Lung (tissue), 12 donors: Measurements from ENCODE around the gene ACTL7B. TPM values are rescaled to one million over a fixed set of nuclear protein-coding genes. Genes with fewer than 3 reads are reported as not detected.
A peak's percentile ranks its signal among the peaks of the same experiment; 100 is the strongest.
"Not testable (repeated sequence)": the region's sequence is repeated elsewhere in the genome, so short reads cannot be mapped to it uniquely, and the experiment has no call there.

Experiments
- ATAC-seq: fragments of 200-7000 bp; cut with Tn5 transposase; one replicate; pipeline ENCODE4 v1.9.1; 2020; ENCODE audit warnings: moderate number of reproducible peaks; ENCODE audit not compliant: insufficient read depth, low FRiP score
- DNase-seq, 3 donors: peaks; one replicate each; pipeline ENCODE4 v3.0.0-alpha.2; 2013 to 2017
- H3K27ac ChIP-seq, 2 donors: one replicate each; pipeline ENCODE4 v1.5.1; 2013; ENCODE audit warnings: mild to moderate bottlenecking in 2 of 2, moderate library complexity in 2 of 2, control low read depth in 1 of 2, inconsistent platforms in 1 of 2, low read depth in 1 of 2, low read length in 1 of 2
- H3K27me3 ChIP-seq, 3 donors: one replicate each; pipeline ENCODE4 v1.5.1; 2013; ENCODE audit warnings: low read length in 2 of 3; ENCODE audit not compliant: control insufficient read depth in 3 of 3, insufficient read depth in 3 of 3
- H3K36me3 ChIP-seq, 4 donors: one replicate each; pipeline ENCODE4 v1.5.1; 2013; ENCODE audit warnings: low read length in 4 of 4, mild to moderate bottlenecking in 1 of 4, moderate library complexity in 1 of 4; ENCODE audit not compliant: control insufficient read depth in 4 of 4, insufficient read depth in 4 of 4
- H3K4me1 ChIP-seq, 5 donors: one replicate each; pipeline ENCODE4 v1.5.1; 2013; ENCODE audit warnings: low read length in 5 of 5, mild to moderate bottlenecking in 2 of 5, moderate library complexity in 1 of 5; ENCODE audit not compliant: control insufficient read depth in 5 of 5, insufficient read depth in 5 of 5
- H3K4me3 ChIP-seq: one replicate; pipeline ENCODE4 v1.5.1; 2013; ENCODE audit warnings: mild to moderate bottlenecking, control low read depth, moderate library complexity
- H3K9ac ChIP-seq, 2 donors: one replicate each; pipeline ENCODE4 v1.5.1; 2013; ENCODE audit warnings: low read length in 2 of 2, control low read depth in 1 of 2; ENCODE audit not compliant: insufficient read depth in 1 of 2
- H3K9me3 ChIP-seq, 4 donors: one replicate each; pipeline ENCODE4 v1.5.1; 2013; ENCODE audit warnings: low read length in 3 of 4, mild to moderate bottlenecking in 1 of 4, moderate library complexity in 1 of 4; ENCODE audit not compliant: control insufficient read depth in 4 of 4, insufficient read depth in 3 of 4
- CTCF ChIP-seq: IDR thresholded peaks from 2 replicates; pipeline ENCODE4 v1.5.1; 2012; ENCODE audit warnings: mild to moderate bottlenecking; ENCODE audit errors: control extremely low read depth, extremely low read depth
- WGBS, 2 donors: extraction: QIAGEN DNeasy Blood & Tissue Kit; methylation state at CpG; one replicate each; pipeline ENCODE4 v1.1.7; 2013; 5-methylcytosine and 5-hydroxymethylcytosine counted together
- polyA plus RNA-seq, 2 donors: library from polyadenylated mRNA; stranded (reverse); fragments of 200-250 nt; gene quantifications; one replicate each; pipeline ENCODE4 v1.2.1, GENCODE V29; 2013
- total RNA-seq, 2 donors: library from RNA; depleted of rRNA in 1 of 2; stranded (reverse); fragments of >200 nt in 1 of 2; gene quantifications; one replicate each; pipeline ENCODE4 v1.2.1, GENCODE V29; 2014 to 2021
- donor health status: control.
- donor health status: control.
- donor health status: Bipolar disorder and iron deficiency.
- donor health status: healthy.
- donor health status: DM: yes; HTN: yes; CAD: no.

Gene ACTL7B
- total and polyA plus RNA-seq, 4 donors: not detected

DNA sequence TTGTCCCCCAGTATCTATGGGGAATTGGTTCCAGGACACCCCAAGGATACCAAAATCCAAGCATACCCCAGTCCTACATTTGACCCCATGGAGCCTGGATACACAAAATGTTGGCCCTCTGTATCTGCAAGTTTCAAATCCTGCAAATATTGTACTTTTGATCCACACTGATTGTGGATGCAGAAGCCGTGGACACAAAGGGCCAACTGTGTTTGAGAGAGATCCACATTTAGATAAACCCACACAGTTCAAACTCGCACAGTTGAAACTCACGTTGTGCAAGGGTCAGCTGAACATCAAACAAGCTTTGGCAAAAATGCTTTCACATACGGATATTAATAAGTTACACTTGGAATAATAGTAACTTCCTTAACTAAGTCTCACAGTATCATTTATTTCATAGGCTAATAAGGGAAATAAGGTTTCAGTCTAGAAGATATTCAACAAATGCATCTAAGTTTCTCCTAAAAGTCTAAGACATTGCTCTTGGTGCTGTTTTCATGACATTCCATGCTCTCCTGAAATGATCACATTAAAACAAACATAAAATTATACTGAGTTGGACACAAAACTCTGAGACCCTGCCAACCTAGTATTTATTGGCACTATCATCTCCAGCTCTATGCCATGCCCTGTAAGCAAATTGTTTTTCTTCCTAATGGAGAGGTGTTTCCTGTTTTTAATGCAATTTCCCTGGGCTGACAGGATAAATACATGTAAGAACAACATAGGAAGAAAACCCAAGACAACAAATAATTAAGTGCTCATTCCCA is 38.6 kb upstream of the ACTL7B start:
- no peaks in the 10 kb centered on the region for H3K27me3 ChIP-seq
- 85 to 93% methylated on average over 4 of the region's 4 CpGs for WGBS, 2 donors
- H3K4me3 ChIP-seq: no peak overlapping the region
- no peaks in the 10 kb centered on the region for H3K9me3 ChIP-seq
- no peaks in the 10 kb centered on the region for H3K4me1 ChIP-seq
- TF ChIP-seq CTCF: no peak
- H3K27ac ChIP-seq: no peak overlapping the region
- no peak for ATAC-seq
- no peak overlapping the region for H3K9ac ChIP-seq
- peaks cover 31 to 66% (median 39%) of the 10 kb centered on the region in 4 donors for H3K36me3 ChIP-seq
- DNase-seq: no peak

DNA sequence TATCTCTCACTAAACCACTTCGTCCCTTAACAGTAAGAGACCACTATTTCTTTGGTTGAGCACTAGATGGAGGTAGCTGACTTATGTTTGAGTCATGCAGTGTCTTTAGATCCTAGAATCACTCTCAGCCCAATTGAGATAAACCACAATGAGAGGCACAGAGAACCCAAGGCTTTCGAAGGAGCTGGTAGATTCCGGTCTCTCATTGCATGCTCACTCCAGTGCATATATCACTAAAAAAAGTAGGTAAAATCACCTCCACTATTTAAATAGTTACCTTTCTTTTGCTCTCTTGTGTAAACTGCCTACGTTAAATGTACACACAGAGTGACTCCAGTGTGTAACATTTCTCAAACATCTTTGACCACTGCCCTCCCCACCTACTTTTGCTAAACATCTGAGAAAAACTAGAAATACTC is 33.9 kb upstream of the ACTL7B start:
- DNase-seq (peak in 2 of 3 donors; percentile 29 to 62), ATAC-seq (no peak)
- TF ChIP-seq CTCF: no peak
- H3K9ac ChIP-seq: no peak overlapping the region
- WGBS, 2 donors: 90 to 95% methylated on average over 4 of the region's 4 CpGs
- H3K9me3 ChIP-seq: no peaks in the 10 kb centered on the region
- no peaks in the 10 kb centered on the region for H3K27me3 ChIP-seq
- no peak overlapping the region for H3K4me3 ChIP-seq
- peaks cover 23 to 48% (median 32%) of the 10 kb centered on the region in 4 donors for H3K36me3 ChIP-seq
- H3K4me1 ChIP-seq: peaks cover 0 to 3% (median 3%) of the 10 kb centered on the region in 5 donors
- H3K27ac ChIP-seq: no peak overlapping the region

GRCh38 chr9:108886594-108887271 is 30.9 kb upstream of the ACTL7B start:
- H3K9me3 ChIP-seq, H3K27ac ChIP-seq, H3K4me3 ChIP-seq, H3K9ac ChIP-seq, H3K27me3 ChIP-seq, H3K4me1 ChIP-seq, DNase-seq, ATAC-seq: not testable (repeated sequence)
- 90 to 96% methylated on average over 3 of the region's 3 CpGs for WGBS, 2 donors
- peaks cover 15 to 48% (median 20%) of the 10 kb centered on the region in 4 donors for H3K36me3 ChIP-seq

GRCh38 chr9:108885643-108886348 is 30.0 kb upstream of the ACTL7B start:
- Histone ChIP-seq H3K27ac (peak overlapping the region in 1 of 2 donors; percentile 26), H3K4me3 (no peak overlapping the region), H3K4me1 (peaks cover 0 to 3% (median 3%) of the 10 kb centered on the region in 5 donors), H3K36me3 (peaks cover 11 to 43% (median 16%) of the 10 kb centered on the region in 4 donors), H3K9me3 (no peaks in the 10 kb centered on the region), H3K9ac (no peak overlapping the region), H3K27me3 (no peaks in the 10 kb centered on the region)
- no peak for TF ChIP-seq CTCF
- DNase-seq (peak; percentile 22 to 57 (median 41)), ATAC-seq (peak; percentile 34)
- WGBS, 2 donors: 67 to 100% methylated on average over 1 of the region's 1 CpG
